Measurements from ENCODE around the gene KLK13.

GRCh38 chr19:51078731-51079130 lies 13.8 kb upstream of the KLK13 start:
- TF ChIP-seq REST (IDR thresholded peaks at IDR 0.05; ENCODE audit: low read depth) (no peak), TAF1 (IDR thresholded peaks at IDR 0.05; ENCODE audit: low read depth) (no peak)
